Endothelial cell of umbilical vein (primary cell): Measurements from ENCODE around the gene NELFB. TPM values are rescaled to one million over a fixed set of nuclear protein-coding genes. Genes with fewer than 3 reads are reported as not detected.

Experiments
- BruUV-seq: library from RNA; stranded (reverse); fragments of 400-500 nt; replicated peaks from 2 replicates; lab custom pipeline; 2021; lab: Mats Ljungman, UMichigan
- CTCF ChIA-PET: fragments of 300-600, 350-600 bp; sonication (Branson Sonifier 250); formaldehyde crosslinking; loops from one replicate; lab custom pipeline; 2021; ENCODE audit warnings: antibody characterized with exemption, inconsistent platforms; lab: Charles Lee
- POLR2A ChIA-PET: fragments of 300-600, 350-600 bp; sonication (Branson Sonifier 250); formaldehyde crosslinking; loops from one replicate; lab custom pipeline; 2021; ENCODE audit warnings: antibody characterized with exemption, inconsistent platforms; lab: Charles Lee
- DNase-seq: peaks from one replicate; pipeline ENCODE4 v3.0.0-alpha.2; 2011; ENCODE audit warnings: low read depth, low spot score
- FAIRE-seq: peaks from 2 replicates; lab custom pipeline; 2011; peaks lifted over from hg19 to GRCh38; lab: Jason Lieb, UNC
- H2AFZ ChIP-seq: 2 replicates; pipeline ENCODE4 v1.6.0; 2012; ENCODE audit warnings: low read depth, low read length, control low read depth, inconsistent platforms
- H3K27ac ChIP-seq: 2 replicates; pipeline ENCODE4 v1.5.1; 2011; ENCODE audit warnings: low read depth, mild to moderate bottlenecking, control low read depth, low read length, moderate library complexity; ENCODE audit not compliant: insufficient read depth
- H3K27me3 ChIP-seq, 2 experiments: 2 replicates each; pipeline versions ENCODE4 v1.6.0 to v1.6.1; 2011; ENCODE audit warnings: low read length in 2 of 2, mixed read lengths in 1 of 2; ENCODE audit not compliant: control insufficient read depth in 2 of 2, insufficient read depth in 2 of 2
- H3K36me3 ChIP-seq, 2 experiments: 2 replicates in 1 of 2; 3 replicates in 1 of 2; pipeline ENCODE4 v1.5.1; 2011; ENCODE audit warnings: low read length in 2 of 2, mild to moderate bottlenecking in 1 of 2, moderate library complexity in 1 of 2; ENCODE audit not compliant: control insufficient read depth in 2 of 2, insufficient read depth in 2 of 2; ENCODE audit errors: extremely low read depth in 1 of 2
- H3K4me1 ChIP-seq: 3 replicates; pipeline ENCODE4 v1.5.1; 2011; ENCODE audit warnings: mild to moderate bottlenecking, low read length; ENCODE audit not compliant: control insufficient read depth, insufficient read depth; ENCODE audit errors: extremely low read depth
- H3K4me2 ChIP-seq: 2 replicates; pipeline ENCODE4 v1.6.1; 2011; ENCODE audit warnings: low read length, control low read depth, mixed read lengths; ENCODE audit not compliant: insufficient read depth
- H3K4me3 ChIP-seq, 3 experiments: fragments of 200-600 bp in 1 of 3; sonication (generic), shearing (Covaris generic) in 1 of 3; replicated peaks in 1 of 3; 2 replicates each; pipeline ENCODE4 v1.5.1; 2011 to 2016; ENCODE audit warnings: control low read depth in 3 of 3, low read length in 3 of 3, mild to moderate bottlenecking in 2 of 3, inconsistent platforms in 1 of 3, low read depth in 1 of 3, moderate library complexity in 1 of 3; ENCODE audit not compliant: insufficient read depth in 1 of 3
- H3K79me2 ChIP-seq: 2 replicates; pipeline ENCODE4 v1.6.0; 2012; ENCODE audit warnings: low read length, inconsistent platforms; ENCODE audit not compliant: control insufficient read depth, insufficient read depth
- H3K9ac ChIP-seq: replicated peaks from 2 replicates; pipeline ENCODE3; 2011; ENCODE audit warnings: low read length, control low read depth; ENCODE audit not compliant: insufficient read depth; ENCODE audit errors: extremely low read depth
- H3K9me1 ChIP-seq: replicated peaks from 3 replicates; pipeline ENCODE4 v1.6.0; 2011; ENCODE audit warnings: mild to moderate bottlenecking, low read length; ENCODE audit not compliant: control insufficient read depth, insufficient read depth; ENCODE audit errors: extremely low read depth
- H3K9me3 ChIP-seq: replicated peaks from 2 replicates; pipeline ENCODE4 v1.5.1; 2012; ENCODE audit warnings: low read length, inconsistent platforms; ENCODE audit not compliant: control insufficient read depth, insufficient read depth
- H4K20me1 ChIP-seq: replicated peaks from 2 replicates; pipeline ENCODE3; 2011; ENCODE audit warnings: mild to moderate bottlenecking, low read length; ENCODE audit not compliant: control insufficient read depth, insufficient read depth; ENCODE audit errors: extremely low read depth
- EZH2 ChIP-seq: IDR thresholded peaks from 2 replicates; pipeline ENCODE4 v1.6.1; 2012; ENCODE audit warnings: borderline replicate concordance, low read depth, mild to moderate bottlenecking, moderate library complexity, low read length, inconsistent platforms; ENCODE audit not compliant: severe bottlenecking
- FOS ChIP-seq: IDR thresholded peaks from 2 replicates; pipeline ENCODE4 v1.6.1; 2011; ENCODE audit warnings: mild to moderate bottlenecking, low read length, moderate library complexity, borderline replicate concordance; ENCODE audit not compliant: insufficient read depth
- GATA2 ChIP-seq: IDR thresholded peaks from 2 replicates; pipeline ENCODE4 v1.7.0; 2011; ENCODE audit warnings: low read depth, mild to moderate bottlenecking, moderate library complexity, mixed read lengths, low read length; ENCODE audit not compliant: insufficient read length, insufficient read depth
- JUN ChIP-seq: IDR thresholded peaks from 2 replicates; pipeline ENCODE4 v1.6.1; 2011; ENCODE audit warnings: borderline replicate concordance, low read depth; ENCODE audit not compliant: insufficient read length, insufficient read depth
- MAX ChIP-seq: IDR thresholded peaks from 2 replicates; pipeline ENCODE4 v1.6.1; 2011; ENCODE audit not compliant: insufficient read depth, insufficient read length
- POLR2AphosphoS5 ChIP-seq: IDR thresholded peaks from 2 replicates; pipeline ENCODE4 v1.6.1; 2012; ENCODE audit warnings: low read depth, mild to moderate bottlenecking, control low read depth, low read length, moderate library complexity; ENCODE audit not compliant: insufficient read depth
- dilution Hi-C: fragments of 300-500 bp; cut with MboI; formaldehyde crosslinking; loops from one replicate; pipeline ENCODE4 v1.15.0; 2019; ENCODE audit warnings: low sequenced_read_pairs; ENCODE audit not compliant: extremely low pct_ligation_motif_present
- intact Hi-C: fragments of 100-400 bp; cut with micrococcal nuclease; formaldehyde crosslinking; loops from one replicate; pipeline ENCODE4 v1.10.0; 2022
- polyA plus RNA-seq, 4 experiments: library from polyadenylated mRNA; depleted of rRNA in 3 of 4; stranded (reverse) in 3 of 4; unstranded in 1 of 4; fragments of >200 nt; gene quantifications; 2 replicates each; pipeline versions ENCODE4 v1.2.1 to v1.2.3, GENCODE V29; 2011 to 2012; ENCODE audit warnings: missing spikeins in 1 of 4
- total RNA-seq: library from RNA; stranded (reverse); gene quantifications from 2 replicates; pipeline ENCODE4 v1.2.3, GENCODE V29; 2021

Gene NELFB
- total and polyA plus RNA-seq, 2 donors (not counting 3 experiments of a cell fraction or from before 2014, with no cell fraction given) = 62.3 to 76.1 TPM

GRCh38 chr9:137307255-137308056, 52.3 kb downstream of the NELFB start:
- no peak overlapping the region for H3K9ac ChIP-seq
- H3K79me2 ChIP-seq = no peaks in the 10 kb centered on the region
- H2AFZ ChIP-seq = no peak overlapping the region
- intact Hi-C loops = no loop called here
- H3K9me3 ChIP-seq = no peaks in the 10 kb centered on the region
- H3K27ac ChIP-seq = no peak overlapping the region
- no peak for TF ChIP-seq MAX
- TF ChIP-seq EZH2 = no peak
- TF ChIP-seq JUN = no peak
- no peak for TF ChIP-seq FOS
- no peak for TF ChIP-seq POLR2AphosphoS5
- no peak for TF ChIP-seq GATA2
- ChIA-PET CTCF (interaction anchor here (1.8 kb wide), 1 partner anchor 9 kb away, joined by 8 read pairs; no protein-coding TSS in a partner anchor), POLR2A (no interaction called here)
- no peaks in the 10 kb centered on the region for H3K36me3 ChIP-seq
- peaks cover 36% of the 10 kb centered on the region for H3K4me1 ChIP-seq
- no TSS peak for BruUV-seq
- DNase-seq = no peak
- no peaks in the 10 kb centered on the region for H4K20me1 ChIP-seq
- H3K4me3 ChIP-seq = no peak overlapping the region
- FAIRE-seq = no peak
- no peak overlapping the region for H3K4me2 ChIP-seq
- no peaks in the 10 kb centered on the region for H3K27me3 ChIP-seq
- H3K9me1 ChIP-seq = no peaks in the 10 kb centered on the region
- dilution Hi-C loops = no loop called here
